ENCODE results near the gene FFAR2. TPM values are rescaled to one million over a fixed set of nuclear protein-coding genes. Genes with fewer than 3 reads are reported as not detected.

Gene FFAR2
- total and polyA plus RNA-seq, 3 donors from 2014 or later = 0.20 TPM; not detected in 2

GRCh38 chr19:35476149-35476548 is 28.1 kb downstream of the FFAR2 start:
- no peak overlapping the region for H3K27ac ChIP-seq
- no peaks in the 10 kb centered on the region for H3K4me1 ChIP-seq
- 55 to 68% methylated on average over 4 of the region's 4 CpGs for WGBS, 2 donors
- no peak overlapping the region for H3K4me3 ChIP-seq
- TF ChIP-seq CTCF (IDR thresholded peaks at IDR 0.05) (peak in 1 of 3 experiments; percentile 31), POLR2A (IDR thresholded peaks at IDR 0.05) (no peak)
- intact Hi-C loops (cut with DNase I; ENCODE audit: low total_unique reads) = no loop called here
- no peak for DNase-seq
- no peaks in the 10 kb centered on the region for H3K27me3 ChIP-seq
- no peaks in the 10 kb centered on the region for H3K36me3 ChIP-seq (ENCODE audit: low read depth, missing control alignments)
- H3K9me3 ChIP-seq = no peaks in the 10 kb centered on the region

GRCh38 chr19:35478794-35479677 is 31.0 kb downstream of the FFAR2 start:
- intact Hi-C loops (cut with DNase I; ENCODE audit: low total_unique reads) = no loop called here

GRCh38 chr19:35483089-35483488 is 35.0 kb downstream of the FFAR2 start:
- WGBS, 2 donors = 80 to 86% methylated on average over 5 of the region's 5 CpGs
- H3K27me3 ChIP-seq = no peaks in the 10 kb centered on the region
- H3K9me3 ChIP-seq = no peaks in the 10 kb centered on the region
- no peak overlapping the region for H3K27ac ChIP-seq
- H3K36me3 ChIP-seq (ENCODE audit: low read depth, missing control alignments) = no peaks in the 10 kb centered on the region
- no peak overlapping the region for H3K4me3 ChIP-seq
- intact Hi-C loops (cut with DNase I; ENCODE audit: low total_unique reads) = no loop called here
- H3K4me1 ChIP-seq = no peaks in the 10 kb centered on the region
- no peak for DNase-seq
- TF ChIP-seq CTCF (IDR thresholded peaks at IDR 0.05) = no peak

More at GRCh38 chr19:35478794-35479677, 31.0 kb downstream of the FFAR2 start:
- H3K27me3 ChIP-seq = no peaks in the 10 kb centered on the region
- DNase-seq = no peak
- H3K4me3 ChIP-seq = no peak overlapping the region
- TF ChIP-seq POLR2A (IDR thresholded peaks at IDR 0.05) (no peak), CTCF (IDR thresholded peaks at IDR 0.05) (no peak)
- no peaks in the 10 kb centered on the region for H3K4me1 ChIP-seq
- H3K9me3 ChIP-seq = no peaks in the 10 kb centered on the region
- WGBS, 2 donors = 82 to 87% methylated on average over 21 of the region's 21 CpGs
- H3K36me3 ChIP-seq (ENCODE audit: low read depth, missing control alignments) = no peaks in the 10 kb centered on the region
- no peak overlapping the region for H3K27ac ChIP-seq

GRCh38 chr19:35484252-35485036 is 36.4 kb downstream of the FFAR2 start:
- no peaks in the 10 kb centered on the region for H3K4me1 ChIP-seq
- intact Hi-C loops (cut with DNase I; ENCODE audit: low total_unique reads) = no loop called here
- H3K36me3 ChIP-seq (ENCODE audit: low read depth, missing control alignments) = no peaks in the 10 kb centered on the region
- TF ChIP-seq CTCF (IDR thresholded peaks at IDR 0.05) = no peak
- no peak for TF ChIP-seq POLR2A (IDR thresholded peaks at IDR 0.05)
- no peaks in the 10 kb centered on the region for H3K27me3 ChIP-seq
- no peak overlapping the region for H3K4me3 ChIP-seq
- H3K9me3 ChIP-seq = no peaks in the 10 kb centered on the region
- H3K27ac ChIP-seq = no peak overlapping the region
- 76 to 81% methylated on average over 7 of the region's 7 CpGs for WGBS, 2 donors
- no peak for DNase-seq
